Activated T-helper 1 cell treated with Interleukin-2 at 50 U/mL for 16 hours (primary cell): Measurements from ENCODE around the gene SLC9A3.

ENCODE experiments used
- DNase-seq: peaks from one replicate; pipeline ENCODE4 v3.0.0-alpha.2; 2020; ENCODE audit warnings: low read depth

The SLC9A3 gene

GRCh38 chr5:554284-554988 is 30.2 kb upstream of the SLC9A3 start:
- no peak for DNase-seq

- DNase-seq: no peak
Observed at GRCh38 chr5:553874-554273, 29.6 kb upstream of the SLC9A3 start.

- no peak for DNase-seq
Observed at GRCh38 chr5:551406-551805, 27.2 kb upstream of the SLC9A3 start.

- no peak for DNase-seq
Observed at GRCh38 chr5:549229-549628, 25.0 kb upstream of the SLC9A3 start.

- DNase-seq: no peak
Observed at GRCh38 chr5:548256-548655, 24.0 kb upstream of the SLC9A3 start.

GRCh38 chr5:547086-547924 is 23.1 kb upstream of the SLC9A3 start:
- no peak for DNase-seq

GRCh38 chr5:546376-546908 is 22.2 kb upstream of the SLC9A3 start:
- DNase-seq: no peak

GRCh38 chr5:545641-546375 is 21.6 kb upstream of the SLC9A3 start:
- DNase-seq: no peak

GRCh38 chr5:544675-545355 is 20.6 kb upstream of the SLC9A3 start:
- no peak for DNase-seq

GRCh38 chr5:543755-544674 is 19.8 kb upstream of the SLC9A3 start:
- no peak for DNase-seq

GRCh38 chr5:543351-543750 is 19.1 kb upstream of the SLC9A3 start:
- DNase-seq: no peak

- no peak for DNase-seq
Observed at GRCh38 chr5:542319-543311, 18.4 kb upstream of the SLC9A3 start.

GRCh38 chr5:541539-542318 is 17.5 kb upstream of the SLC9A3 start:
- DNase-seq: no peak

- no peak for DNase-seq
Observed at GRCh38 chr5:540906-541538, 16.8 kb upstream of the SLC9A3 start.

- DNase-seq: no peak
Observed at GRCh38 chr5:540071-540905, 16.0 kb upstream of the SLC9A3 start.

GRCh38 chr5:539469-540070 is 15.3 kb upstream of the SLC9A3 start:
- no peak for DNase-seq
